ENCODE measurements around the gene BIRC5.
"Not testable (repeated sequence)": the region's sequence is repeated elsewhere in the genome, so short reads cannot be mapped to it uniquely, and the experiment has no call there.

BIRC5 gene

GRCh38 chr17:78170692-78171590 lies 43.1 kb upstream of the BIRC5 start:
- no peak for TF ChIP-seq CTCF (IDR thresholded peaks at IDR 0.05; ENCODE audit: insufficient read depth, low read length, missing control alignments)
- no peak for DNase-seq (ENCODE audit: low read depth, low spot score)
- ChIA-PET CTCF (interaction anchor here (1.4 to 10.8 kb wide), 3 partner anchors 8 to 14 kb away, joined by 5 to 119 read pairs (median 13); partner anchors contain the start of genes AFMID and TK1), POLR2A (no interaction called here)
- H3K4me3 ChIP-seq (ENCODE audit: low read depth, low read length), result no peak overlapping the region

- H3K4me3 ChIP-seq (ENCODE audit: low read depth, low read length); DNase-seq (ENCODE audit: low read depth, low spot score); POLR2A ChIA-PET: not testable (repeated sequence)
- CTCF ChIA-PET, result interaction anchor here (1.4 to 10.8 kb wide), 2 partner anchors 9 to 14 kb away, joined by 5 to 119 read pairs; partner anchors contain the start of genes AFMID and TK1
These were observed 42.3 kb upstream of the BIRC5 start for GRCh38 chr17:78171591-78172248.

- POLR2A ChIA-PET, result no interaction called here
- no peak overlapping the region for H3K4me3 ChIP-seq (ENCODE audit: low read depth, low read length)
These were observed 41.6 kb upstream of the BIRC5 start for GRCh38 chr17:78172249-78173051.

GRCh38 chr17:78173097-78173715 lies 40.8 kb upstream of the BIRC5 start:
- H3K4me3 ChIP-seq (ENCODE audit: low read depth, low read length), result no peak overlapping the region
- TF ChIP-seq CTCF (IDR thresholded peaks at IDR 0.05; ENCODE audit: insufficient read depth, low read length, missing control alignments), result no peak
- ChIA-PET CTCF (interaction anchor here (1.5 to 10.8 kb wide), 2 partner anchors 12 to 154 kb away, joined by 3 to 119 read pairs; partner anchors contain the start of genes AFMID and TK1), POLR2A (no interaction called here)
- no peak for DNase-seq (ENCODE audit: low read depth, low spot score)

More at GRCh38 chr17:78172249-78173051, 41.6 kb upstream of the BIRC5 start:
- DNase-seq (ENCODE audit: low read depth, low spot score), result no peak
- CTCF ChIA-PET, result interaction anchor here (1.5 to 10.8 kb wide), 2 partner anchors 13 to 154 kb away, joined by 3 to 119 read pairs; partner anchors contain the start of genes AFMID and TK1
- no peak for TF ChIP-seq CTCF (IDR thresholded peaks at IDR 0.05; ENCODE audit: insufficient read depth, low read length, missing control alignments)

- ChIA-PET CTCF (interaction anchor here (0.7 to 10.8 kb wide), 4 partner anchors 11 to 155 kb away, joined by 3 to 119 read pairs (median 32); partner anchors contain the start of genes AFMID and TK1), POLR2A (no interaction called here)
- TF ChIP-seq CTCF (IDR thresholded peaks at IDR 0.05; ENCODE audit: insufficient read depth, low read length, missing control alignments), result no peak
- DNase-seq (ENCODE audit: low read depth, low spot score), result no peak
- no peak overlapping the region for H3K4me3 ChIP-seq (ENCODE audit: low read depth, low read length)
These were observed 39.6 kb upstream of the BIRC5 start for GRCh38 chr17:78174346-78174869.

Measured in AG04449 (cell line).